GM18505 (cell line): ENCODE measurements around the gene ATP4A.

ENCODE experiments used
- ATAC-seq: cut with Tn5 transposase; IDR thresholded peaks from one replicate; pipeline ENCODE4 v1.9.1; 2021; ENCODE audit not compliant: unreplicated experiment
- POLR2A ChIP-seq: IDR thresholded peaks from 4 replicates; pipeline ENCODE4 v1.6.1; 2011; ENCODE audit warnings: borderline replicate concordance; ENCODE audit not compliant: insufficient read depth, insufficient read length; ENCODE audit errors: extremely low read depth

The ATP4A gene

GRCh38 chr19:35559781-35560180 is 3.7 kb downstream of the ATP4A start:
- TF ChIP-seq POLR2A, result no peak
- no peak for ATAC-seq

GRCh38 chr19:35559281-35559659 is 4.2 kb downstream of the ATP4A start:
- ATAC-seq, result peak; percentile 60
- TF ChIP-seq POLR2A, result no peak

GRCh38 chr19:35558400-35559280 is 4.8 kb downstream of the ATP4A start:
- no peak for TF ChIP-seq POLR2A
- ATAC-seq, result no peak

GRCh38 chr19:35557539-35558399 is 5.7 kb downstream of the ATP4A start:
- ATAC-seq, result no peak
- no peak for TF ChIP-seq POLR2A

GRCh38 chr19:35556846-35557538 is 6.5 kb downstream of the ATP4A start:
- no peak for ATAC-seq
- no peak for TF ChIP-seq POLR2A

GRCh38 chr19:35556025-35556590 is 7.3 kb downstream of the ATP4A start:
- no peak for ATAC-seq
- TF ChIP-seq POLR2A, result no peak

- ATAC-seq, result no peak
- TF ChIP-seq POLR2A, result no peak
Observed at GRCh38 chr19:35555301-35556005, 8.0 kb downstream of the ATP4A start.

GRCh38 chr19:35554076-35554475 is 9.4 kb downstream of the ATP4A start:
- no peak for TF ChIP-seq POLR2A

GRCh38 chr19:35553385-35554000 is 10.0 kb downstream of the ATP4A start:
- no peak for TF ChIP-seq POLR2A
- ATAC-seq, result no peak

More at GRCh38 chr19:35554076-35554475, 9.4 kb downstream of the ATP4A start:
- no peak for ATAC-seq

GRCh38 chr19:35552534-35553384 is 10.7 kb downstream of the ATP4A start:
- ATAC-seq, result no peak
- TF ChIP-seq POLR2A, result no peak
